Measurements from ENCODE around the gene KLHL2.
A peak's percentile ranks its signal among the peaks of the same experiment; 100 is the strongest.
"Not testable (repeated sequence)": the region's sequence is repeated elsewhere in the genome, so short reads cannot be mapped to it uniquely, and the experiment has no call there.

KLHL2 gene

DNA sequence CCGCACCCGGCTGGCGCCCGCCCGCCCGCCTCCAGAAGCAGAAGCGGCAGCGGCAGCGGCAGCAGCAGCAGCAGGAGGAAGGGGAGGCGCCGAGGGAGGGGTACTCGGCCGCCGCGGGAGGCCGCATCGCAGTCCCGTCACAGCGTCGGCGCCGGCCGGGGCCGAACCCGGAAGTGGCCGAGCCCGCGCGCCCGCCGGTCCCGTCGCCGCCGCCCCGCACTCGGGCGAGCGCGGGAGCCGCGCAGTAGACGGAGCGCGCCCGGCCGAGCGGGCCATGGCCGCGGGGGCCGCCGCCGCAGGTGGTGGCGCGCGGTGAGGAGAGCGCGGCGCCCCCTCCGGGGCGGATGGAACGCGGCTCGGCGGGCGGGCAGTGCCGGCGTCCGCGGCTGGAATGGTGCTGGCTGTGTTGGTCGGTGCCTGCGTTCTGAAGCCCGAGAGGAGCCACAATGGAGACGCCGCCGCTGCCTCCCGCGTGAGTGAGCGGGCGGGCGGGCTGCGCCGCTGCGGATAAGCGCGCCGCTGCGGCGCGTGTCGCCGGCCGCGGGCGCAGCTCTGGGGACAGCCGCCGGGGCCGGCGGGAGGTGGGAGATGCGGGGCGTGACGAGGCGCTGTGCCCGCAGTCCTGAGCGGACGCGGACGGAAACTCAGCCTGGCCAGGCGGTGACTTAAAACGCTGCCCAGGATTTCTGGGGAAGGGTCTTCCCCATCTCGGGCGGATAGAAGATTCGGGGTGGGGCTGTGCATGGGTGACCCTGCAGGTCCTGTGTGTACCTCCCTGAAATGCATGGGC lies at the start of gene KLHL2:
KLHL2 (plus strand) TSS at position 131 of the 790 bp plus-strand sequence; CDS start at position 447, 316 bp downstream.
- peak; percentile 8 for DNase-seq

- no peak for DNase-seq
These were observed 48.6 kb upstream of the KLHL2 start for GRCh38 chr4:165158762-165159161.

- no peak for DNase-seq
These were observed 43.1 kb upstream of the KLHL2 start for GRCh38 chr4:165164257-165164656.

- DNase-seq, result not testable (repeated sequence)
These were observed 40.5 kb upstream of the KLHL2 start for GRCh38 chr4:165166872-165167271.

DNA sequence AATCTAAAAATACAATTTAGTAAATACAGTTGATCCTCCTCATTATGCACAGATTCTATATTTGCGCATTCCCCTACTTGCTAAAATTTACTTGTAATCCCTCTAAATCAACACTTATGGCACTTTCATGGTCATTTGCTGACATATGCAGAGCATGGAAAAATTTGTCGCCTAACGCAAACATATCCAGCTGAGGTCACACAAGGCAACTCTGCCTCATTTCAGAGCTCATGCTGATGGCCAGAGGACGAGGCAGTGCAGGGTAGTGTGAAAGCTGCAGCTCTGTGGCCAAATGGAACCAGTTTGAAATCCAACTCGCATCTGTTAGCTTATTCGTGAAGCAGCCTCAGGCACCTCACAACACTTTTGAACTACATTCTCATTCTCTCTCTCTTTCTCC lies 39.7 kb upstream of the KLHL2 start:
- DNase-seq, result no peak

DNA sequence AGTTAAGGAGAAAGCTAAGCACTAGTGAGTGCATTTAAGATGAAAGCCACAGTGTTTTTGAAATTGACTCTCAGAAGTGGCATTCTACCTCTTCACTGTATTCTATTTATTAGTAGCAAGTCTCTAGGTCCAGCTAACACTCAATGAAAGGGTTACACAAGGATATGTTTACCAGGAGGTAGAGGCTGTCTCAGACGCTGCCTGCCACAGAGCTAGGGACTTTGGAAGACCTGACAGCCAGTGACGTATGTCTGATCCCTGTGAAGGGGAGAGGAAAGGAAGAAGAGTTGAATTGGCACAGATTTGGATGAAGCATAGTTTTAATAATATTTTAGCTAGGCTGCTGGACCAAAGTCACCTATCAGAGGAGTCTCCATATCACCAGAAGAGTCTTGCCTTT lies 36.5 kb upstream of the KLHL2 start:
- no peak for DNase-seq

DNA sequence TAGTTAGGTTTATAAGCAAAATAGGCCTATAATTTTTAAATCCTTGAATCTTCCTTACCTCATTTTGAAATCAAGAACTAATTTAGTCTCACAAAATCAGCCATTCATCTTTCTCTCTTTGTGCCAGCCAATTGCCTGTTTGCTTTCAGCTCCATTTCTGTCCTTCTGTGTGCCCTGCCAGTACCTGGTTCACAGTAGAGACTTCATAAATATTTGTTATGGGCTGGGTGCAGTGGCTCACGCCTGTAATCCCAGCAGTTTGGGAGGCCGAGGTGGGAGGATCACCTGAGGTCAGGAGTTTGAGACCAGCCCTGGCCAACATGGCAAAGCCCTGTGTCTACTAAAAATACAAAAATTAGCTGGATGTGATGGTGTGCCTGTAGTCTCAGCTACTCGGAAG lies 31.9 kb upstream of the KLHL2 start:
- not testable (repeated sequence) for DNase-seq

- DNase-seq, result no peak
These were observed 31.5 kb upstream of the KLHL2 start for GRCh38 chr4:165175879-165176278.

DNA sequence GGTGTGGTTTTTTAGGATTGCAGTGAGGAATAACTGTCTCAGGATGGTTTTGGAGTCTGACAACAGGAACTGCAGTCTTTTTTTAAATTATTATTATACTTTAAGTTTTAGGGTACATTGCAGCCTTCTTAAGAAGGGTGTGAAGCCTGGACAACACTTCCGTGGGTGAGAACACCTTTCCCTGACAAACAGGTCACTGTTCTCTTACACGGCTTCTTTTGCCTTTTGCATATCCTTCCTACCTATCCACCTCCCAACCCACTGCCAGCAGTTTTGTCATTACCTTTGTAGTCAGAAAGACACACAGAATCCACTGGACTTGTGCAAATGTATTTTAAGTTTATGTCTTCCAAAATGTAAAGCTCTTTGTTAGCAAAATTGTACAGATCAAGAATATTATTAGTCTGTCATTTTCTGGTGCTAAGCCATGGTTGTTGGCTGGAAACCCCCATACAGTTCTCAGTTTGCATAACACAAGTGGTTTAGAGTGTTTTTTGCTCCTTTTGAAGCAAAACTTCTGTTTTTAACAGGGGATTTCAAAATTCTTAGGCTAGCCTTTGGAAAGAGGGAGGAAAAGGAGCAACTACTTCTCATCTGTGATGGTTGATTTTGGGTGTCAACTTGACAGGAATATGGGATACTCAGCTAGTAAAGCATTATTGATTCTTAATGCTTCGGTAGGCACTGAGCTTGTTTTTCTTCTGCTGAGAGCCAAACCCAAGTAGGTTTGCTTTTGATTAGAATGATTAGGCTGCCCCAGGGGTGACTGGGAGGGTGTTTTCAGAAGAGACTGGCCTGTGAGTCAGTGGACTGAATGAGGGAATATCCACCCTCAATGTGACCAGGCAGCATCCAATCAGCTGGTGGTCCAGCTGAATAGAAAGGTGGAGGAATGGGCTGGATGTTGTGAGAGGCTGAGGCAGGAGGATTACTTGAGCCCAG lies 29.4 kb upstream of the KLHL2 start:
- no peak for DNase-seq

DNA sequence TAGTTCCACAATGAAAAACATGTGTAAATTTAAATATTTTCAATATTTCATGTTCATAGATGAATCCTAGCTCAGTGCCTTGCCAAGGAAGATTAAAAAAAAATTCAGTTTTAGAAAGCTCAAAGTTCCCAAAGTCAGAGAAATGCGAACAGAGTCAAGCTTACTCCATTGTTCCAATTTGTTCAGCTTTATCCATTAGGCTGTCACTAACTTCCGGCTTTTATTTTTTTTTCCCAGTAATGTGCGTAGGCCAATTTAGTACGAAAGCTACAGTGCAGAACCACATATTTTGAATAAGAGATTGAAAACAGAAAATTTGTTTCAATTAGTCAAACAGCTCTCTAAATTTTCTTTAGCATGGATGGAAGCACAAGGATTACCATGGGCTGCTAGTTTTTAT lies 23.1 kb upstream of the KLHL2 start:
- DNase-seq, result no peak

GRCh38 chr4:165184998-165185397 lies 22.4 kb upstream of the KLHL2 start:
- DNase-seq, result not testable (repeated sequence)

- no peak for DNase-seq
These were observed 21.9 kb upstream of the KLHL2 start for GRCh38 chr4:165185448-165185847.

DNA sequence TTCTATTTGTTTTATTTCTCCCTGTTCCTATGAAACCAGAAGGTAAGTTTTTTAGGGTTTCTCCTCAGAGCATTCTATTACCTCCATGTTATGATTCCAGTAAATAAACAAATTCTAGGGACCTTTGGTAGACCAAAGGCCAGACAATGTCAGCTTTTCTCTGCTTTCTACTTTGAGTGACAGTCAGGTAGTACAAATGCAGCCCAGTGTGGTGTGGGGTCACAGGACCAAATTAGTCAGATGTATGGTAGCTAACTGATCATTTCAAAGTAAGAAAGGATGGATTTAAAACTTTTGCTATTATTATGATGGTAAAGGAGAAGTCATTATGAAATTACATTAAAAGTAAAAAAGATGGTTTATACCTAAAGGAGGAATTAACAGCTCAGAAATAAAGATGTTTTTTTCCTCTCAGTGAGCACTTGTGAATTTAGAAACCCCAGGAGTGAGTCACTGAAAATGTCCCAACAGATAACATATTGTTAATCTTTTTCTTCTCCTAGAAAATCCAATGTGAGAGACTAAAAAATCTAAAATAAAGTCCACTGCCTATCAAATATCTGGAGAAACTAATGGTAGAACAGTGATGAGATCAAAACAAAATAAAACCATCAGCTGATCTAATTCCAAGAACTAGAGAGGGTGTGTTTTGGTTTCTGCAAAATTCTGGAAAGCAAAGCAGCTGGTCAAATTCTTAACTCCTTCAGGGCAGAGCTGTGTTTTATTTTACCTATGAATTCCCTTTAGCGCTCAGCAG lies 16.6 kb upstream of the KLHL2 start:
- DNase-seq, result no peak

- no peak for DNase-seq
These were observed 16.1 kb upstream of the KLHL2 start for GRCh38 chr4:165191348-165191656.

GRCh38 chr4:165191814-165192499 lies 15.4 kb upstream of the KLHL2 start:
- DNase-seq, result no peak

GRCh38 chr4:165192500-165192898 lies 14.9 kb upstream of the KLHL2 start:
- no peak for DNase-seq

GRCh38 chr4:165192956-165193355 lies 14.4 kb upstream of the KLHL2 start:
- no peak for DNase-seq

- no peak for DNase-seq
These were observed 13.0 kb upstream of the KLHL2 start for GRCh38 chr4:165194368-165194767.

DNA sequence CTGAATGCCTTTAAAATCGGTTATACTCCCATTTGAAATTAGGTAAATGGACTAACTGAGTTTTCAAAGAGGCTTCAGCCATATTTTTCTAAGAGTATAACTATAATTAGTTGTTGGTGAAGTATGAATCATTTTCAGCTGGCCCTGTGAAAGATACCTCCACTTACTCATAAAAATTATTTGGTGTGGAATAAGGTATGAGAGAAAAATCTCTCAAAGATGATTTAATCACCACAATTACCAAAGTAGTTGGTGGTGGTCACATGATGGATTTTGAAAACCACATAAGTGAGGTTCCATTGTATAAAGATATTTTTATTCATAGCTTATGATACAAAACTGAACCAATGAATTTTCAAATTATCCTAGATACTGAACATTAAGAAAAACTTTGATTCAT lies 9.0 kb upstream of the KLHL2 start:
- no peak for DNase-seq

DNA sequence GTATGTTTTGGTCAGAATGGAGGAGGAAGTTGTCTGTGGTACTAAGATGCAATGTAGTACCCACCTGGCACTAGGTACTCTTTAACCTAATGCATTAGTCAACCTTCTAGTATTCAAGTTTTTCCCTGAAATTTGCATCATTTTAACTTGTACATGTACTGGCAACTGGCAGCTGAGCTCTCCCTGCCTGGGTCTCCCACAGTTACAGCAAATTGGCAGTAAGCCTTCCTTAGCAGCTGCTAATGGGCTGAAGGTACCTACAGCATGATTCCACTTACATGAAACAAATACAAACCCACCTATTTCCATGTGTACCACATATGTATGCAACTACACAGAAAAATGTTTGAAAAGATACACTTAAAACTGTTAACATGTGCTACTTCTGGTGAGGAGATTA lies 8.1 kb upstream of the KLHL2 start:
- no peak for DNase-seq

- DNase-seq, result no peak
These were observed 7.6 kb upstream of the KLHL2 start for GRCh38 chr4:165199722-165200121.

GRCh38 chr4:165201806-165202205 lies 5.6 kb upstream of the KLHL2 start:
- DNase-seq, result no peak

Data from NCI-H2029 treated with DMSO at 0.1 percent for 48 hours (cell line).